ENCODE measurements around the gene CORO2B.

CORO2B gene

DNA sequence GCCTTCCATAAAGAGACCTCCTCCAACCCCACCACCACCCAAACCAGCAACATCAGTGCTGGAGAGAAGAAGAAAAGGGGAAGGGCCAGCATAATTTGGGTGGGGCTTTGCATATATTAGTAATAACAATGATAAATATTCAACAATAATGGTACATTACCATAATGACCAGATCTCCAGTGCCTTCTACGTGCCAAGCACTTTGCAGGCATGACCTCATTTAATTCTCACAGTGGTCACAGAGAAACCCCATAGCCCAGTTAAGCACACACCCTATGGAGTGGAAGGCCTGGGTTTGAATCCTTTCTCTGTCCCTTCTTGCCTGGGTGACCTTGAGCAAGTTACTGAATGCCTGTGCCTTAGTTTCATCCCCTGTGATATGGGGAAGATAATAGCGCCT is 49.2 kb downstream of the CORO2B start:
- DNase-seq (ENCODE audit: low spot score): no peak

DNA sequence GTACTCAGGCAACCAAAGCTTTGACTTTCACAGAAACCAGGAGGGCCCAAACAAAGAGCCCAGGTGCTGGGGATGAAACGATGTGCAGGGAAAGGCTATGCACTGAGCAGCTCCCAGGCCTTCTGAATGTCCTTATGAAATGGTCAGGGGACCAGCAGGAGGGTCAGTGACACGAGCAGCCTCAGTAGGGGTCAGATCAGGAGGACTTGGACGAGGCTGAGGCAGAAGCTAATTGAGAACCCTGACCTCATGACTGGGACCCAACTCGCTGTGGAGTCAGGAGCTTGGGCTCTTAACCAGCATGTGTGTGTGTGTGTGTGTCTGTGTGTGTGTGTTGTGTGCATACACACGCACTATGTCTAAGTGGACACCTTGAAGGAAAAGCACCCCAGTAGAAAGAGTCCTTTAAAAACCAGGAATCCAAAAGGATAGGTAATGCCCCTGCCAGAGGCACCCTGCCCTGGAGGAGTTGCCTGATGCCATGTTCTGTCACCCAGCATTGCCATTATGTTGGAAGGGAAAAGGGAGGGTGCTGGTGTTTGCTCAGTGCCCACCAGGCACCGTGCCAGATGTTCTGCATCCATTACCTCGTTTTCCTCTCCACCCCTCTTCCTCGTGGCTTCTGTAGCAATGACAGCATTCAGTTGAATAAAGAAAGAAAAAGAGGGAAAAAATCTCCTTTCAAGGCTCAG is 50.9 kb downstream of the CORO2B start:
- no peak for DNase-seq (ENCODE audit: low spot score)

GRCh38 chr15:68630211-68630555 is 51.4 kb downstream of the CORO2B start:
- no peak for DNase-seq (ENCODE audit: low spot score)

GRCh38 chr15:68630836-68631235 is 52.0 kb downstream of the CORO2B start:
- DNase-seq (ENCODE audit: low spot score): no peak

- no peak for DNase-seq (ENCODE audit: low spot score)
Measured at GRCh38 chr15:68631601-68632051, 52.8 kb downstream of the CORO2B start.

GRCh38 chr15:68632101-68632500 is 53.3 kb downstream of the CORO2B start:
- no peak for DNase-seq (ENCODE audit: low spot score)

- DNase-seq (ENCODE audit: low spot score): no peak
Measured at GRCh38 chr15:68633231-68634121, 54.7 kb downstream of the CORO2B start.

- DNase-seq (ENCODE audit: low spot score): no peak
Measured at GRCh38 chr15:68634122-68634482, 55.3 kb downstream of the CORO2B start.

DNA sequence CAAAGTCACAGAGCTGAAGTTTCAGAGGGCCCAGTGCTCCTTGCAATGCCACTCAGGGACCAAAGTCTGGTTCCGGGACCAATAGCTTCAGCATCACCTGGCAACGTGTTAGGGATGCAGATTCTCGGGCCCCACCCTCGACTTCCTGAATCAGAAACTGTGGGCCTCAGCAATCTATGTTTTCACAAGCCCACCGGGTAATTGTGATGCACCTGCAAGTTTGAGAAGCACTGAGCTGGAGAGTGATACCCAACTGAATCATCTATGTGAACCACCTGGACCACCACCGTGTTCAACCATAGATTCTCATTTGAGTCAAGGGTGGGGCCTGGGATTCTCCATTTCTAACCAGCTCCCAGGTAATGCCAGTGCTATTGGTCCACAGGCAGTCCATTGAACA is 55.7 kb downstream of the CORO2B start:
- DNase-seq (ENCODE audit: low spot score): no peak

DNA sequence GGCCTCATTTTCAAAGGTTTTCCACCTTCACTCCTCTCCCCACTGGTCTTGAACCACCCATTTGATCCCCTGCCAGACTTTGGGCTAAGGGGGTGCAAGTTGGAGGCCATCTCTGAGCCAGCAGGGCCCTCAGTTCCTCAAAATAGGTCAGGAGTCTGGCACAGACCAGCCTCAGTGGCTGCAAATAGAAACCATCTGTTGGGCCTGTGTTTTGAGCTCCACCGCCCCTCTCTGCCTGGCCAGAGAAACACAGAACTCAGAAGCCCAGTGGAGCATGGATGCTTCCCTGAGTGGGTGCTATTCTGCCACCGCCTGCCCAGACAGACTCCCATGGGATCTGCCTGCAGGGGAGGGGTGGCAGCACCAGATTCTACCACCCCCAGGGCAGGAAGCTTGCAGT is 56.3 kb downstream of the CORO2B start:
- DNase-seq (ENCODE audit: low spot score): no peak

- DNase-seq (ENCODE audit: low spot score): no peak
Measured at GRCh38 chr15:68636256-68636655, 57.5 kb downstream of the CORO2B start.

DNA sequence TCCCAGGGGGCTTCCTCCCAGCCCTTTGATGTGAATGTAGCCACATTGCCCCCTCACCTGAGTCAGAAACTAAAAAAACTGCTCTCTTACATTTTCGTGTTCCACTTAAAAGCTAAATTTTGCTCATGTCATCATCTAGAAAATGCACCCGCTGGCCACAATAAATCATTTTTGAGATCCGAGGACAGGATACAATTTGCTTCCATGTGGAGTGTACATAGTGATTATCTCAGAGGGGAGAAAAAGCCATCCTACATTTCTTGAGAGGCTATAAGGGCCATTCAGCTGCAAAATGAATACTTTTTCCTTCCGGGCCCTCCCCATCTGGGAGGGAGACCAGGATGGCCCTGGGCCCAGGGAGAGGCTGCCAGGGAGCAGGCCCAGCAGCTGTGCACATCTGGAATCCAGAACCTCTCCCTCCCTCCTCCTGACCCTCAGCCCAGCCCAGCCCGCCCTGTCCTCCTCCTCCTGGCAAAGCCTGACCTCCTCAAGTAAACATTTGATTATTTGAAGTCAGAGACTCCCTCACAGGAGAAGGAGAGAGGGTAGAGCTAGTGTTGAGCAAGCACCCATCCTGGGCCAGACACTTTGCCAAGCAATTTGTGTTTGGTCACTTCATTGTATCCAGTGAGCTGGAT is 59.1 kb downstream of the CORO2B start:
- DNase-seq (ENCODE audit: low spot score): no peak

- DNase-seq (ENCODE audit: low spot score): no peak
Measured at GRCh38 chr15:68638953-68639515, 60.2 kb downstream of the CORO2B start.

- DNase-seq (ENCODE audit: low spot score): no peak
Measured at GRCh38 chr15:68639926-68640600, 61.3 kb downstream of the CORO2B start.

GRCh38 chr15:68640791-68641331 is 62.1 kb downstream of the CORO2B start:
- no peak for DNase-seq (ENCODE audit: low spot score)

- DNase-seq (ENCODE audit: low spot score): no peak
Measured at GRCh38 chr15:68641376-68641775, 62.6 kb downstream of the CORO2B start.

- DNase-seq (ENCODE audit: low spot score): no peak
Measured at GRCh38 chr15:68642491-68642845, 63.7 kb downstream of the CORO2B start.

DNA sequence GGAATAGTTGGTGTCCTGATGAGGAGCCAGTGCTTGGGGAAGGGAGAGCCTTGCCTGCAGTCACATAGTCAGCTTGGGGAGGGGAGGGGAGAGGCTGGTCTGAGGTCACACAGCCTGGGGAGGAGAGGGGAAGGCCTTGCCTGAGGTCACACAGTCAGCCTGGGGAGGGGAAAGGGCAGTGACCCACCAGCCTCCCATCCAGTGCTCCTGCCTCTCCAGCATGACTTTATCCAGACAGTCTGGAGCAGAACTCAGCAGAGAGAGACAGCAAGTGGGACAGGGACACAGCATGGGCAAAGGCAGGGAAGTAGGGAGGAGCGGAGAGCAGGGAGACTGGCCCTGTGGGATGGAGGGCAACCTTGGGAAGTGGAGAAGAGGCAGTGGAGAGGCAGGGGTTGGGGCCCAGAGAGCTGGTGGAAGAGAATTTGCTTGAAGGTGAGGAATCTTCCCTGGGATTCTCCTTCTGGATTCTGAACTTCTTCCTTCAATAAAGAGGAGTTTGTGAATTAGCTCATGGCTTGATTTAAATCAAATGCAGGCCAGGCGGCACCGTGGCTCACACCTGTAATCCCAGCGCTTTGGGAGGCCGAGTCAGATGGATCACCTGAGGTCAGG is 64.5 kb downstream of the CORO2B start:
- no peak for DNase-seq (ENCODE audit: low spot score)

GRCh38 chr15:68644083-68644904 is 65.5 kb downstream of the CORO2B start:
- DNase-seq (ENCODE audit: low spot score): no peak

DNA sequence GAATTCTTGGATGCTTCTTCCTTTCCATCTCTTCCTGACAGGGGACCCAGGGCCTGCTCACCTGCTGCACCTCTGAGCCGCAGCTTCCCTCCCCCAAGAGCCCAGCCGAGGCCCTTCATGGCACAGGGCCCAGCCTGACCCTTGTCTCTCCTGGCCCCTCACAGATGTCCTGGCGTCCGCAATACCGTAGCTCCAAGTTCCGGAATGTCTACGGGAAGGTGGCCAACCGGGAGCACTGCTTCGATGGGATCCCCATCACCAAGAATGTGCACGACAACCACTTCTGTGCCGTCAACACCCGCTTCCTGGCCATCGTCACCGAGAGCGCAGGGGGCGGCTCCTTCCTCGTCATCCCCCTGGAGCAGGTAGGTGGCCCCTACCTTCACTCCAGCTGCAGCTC is 66.2 kb downstream of the CORO2B start:
- DNase-seq (ENCODE audit: low spot score): no peak

GRCh38 chr15:68646156-68646555 is 67.4 kb downstream of the CORO2B start:
- no peak for DNase-seq (ENCODE audit: low spot score)
